ENCODE measurements around the gene HSPB7.

DNA sequence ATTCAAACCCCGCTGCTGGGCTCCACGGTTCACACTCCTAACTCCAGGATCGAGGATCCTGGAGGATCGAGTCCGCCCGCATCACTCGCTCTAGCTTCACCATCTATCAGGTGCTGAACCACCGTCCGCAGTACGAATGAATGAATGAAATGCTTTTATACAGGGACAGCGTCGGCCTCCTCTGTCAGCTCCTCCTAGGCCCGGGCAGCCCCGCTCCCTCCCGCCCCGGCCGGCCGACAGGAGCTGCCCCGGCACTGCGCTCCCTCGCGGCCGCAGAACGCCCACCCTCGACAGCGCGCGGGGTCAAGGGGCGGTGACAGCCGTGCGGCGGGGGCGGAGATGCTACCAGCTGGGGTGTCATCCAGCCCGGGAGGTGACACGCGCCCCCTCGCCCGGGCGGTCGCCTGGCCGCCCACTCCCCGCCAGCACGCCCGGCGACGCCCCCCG is 42.5 kb downstream of the HSPB7 start:
- TF ChIP-seq ZNF768 (tag by site-specific recombination; IDR thresholded peaks at IDR 0.05) (no peak), TRIM28 (IDR thresholded peaks at IDR 0.05; ENCODE audit: borderline replicate concordance, low read length) (no peak), ZNF596 (tag by site-specific recombination; IDR thresholded peaks at IDR 0.05) (no peak), CTCF (tag by site-specific recombination; IDR thresholded peaks at IDR 0.05) (peak; percentile 46; the same call in 1 of the 2 replicates), ZEB2 (tag by site-specific recombination; IDR thresholded peaks at IDR 0.05) (no peak), ZNF624 (tag by site-specific recombination; IDR thresholded peaks at IDR 0.05) (no peak), ZNF792 (tag by site-specific recombination; IDR thresholded peaks at IDR 0.05) (no peak), ZNF777 (tag by site-specific recombination; IDR thresholded peaks at IDR 0.05; ENCODE audit: borderline replicate concordance) (no peak), ZNF664 (tag by site-specific recombination; IDR thresholded peaks at IDR 0.05) (no peak)
- TF ChIP-seq, protein P1, sequence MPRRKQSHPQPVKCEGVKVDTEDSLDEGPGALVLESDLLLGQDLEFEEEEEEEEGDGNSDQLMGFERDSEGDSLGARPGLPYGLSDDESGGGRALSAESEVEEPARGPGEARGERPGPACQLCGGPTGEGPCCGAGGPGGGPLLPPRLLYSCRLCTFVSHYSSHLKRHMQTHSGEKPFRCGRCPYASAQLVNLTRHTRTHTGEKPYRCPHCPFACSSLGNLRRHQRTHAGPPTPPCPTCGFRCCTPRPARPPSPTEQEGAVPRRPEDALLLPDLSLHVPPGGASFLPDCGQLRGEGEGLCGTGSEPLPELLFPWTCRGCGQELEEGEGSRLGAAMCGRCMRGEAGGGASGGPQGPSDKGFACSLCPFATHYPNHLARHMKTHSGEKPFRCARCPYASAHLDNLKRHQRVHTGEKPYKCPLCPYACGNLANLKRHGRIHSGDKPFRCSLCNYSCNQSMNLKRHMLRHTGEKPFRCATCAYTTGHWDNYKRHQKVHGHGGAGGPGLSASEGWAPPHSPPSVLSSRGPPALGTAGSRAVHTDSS (tag by site-specific recombination; IDR thresholded peaks at IDR 0.05), result no peak

Measured in HEK293 (cell line).